ENCODE data around the gene LEP.

The LEP gene

DNA sequence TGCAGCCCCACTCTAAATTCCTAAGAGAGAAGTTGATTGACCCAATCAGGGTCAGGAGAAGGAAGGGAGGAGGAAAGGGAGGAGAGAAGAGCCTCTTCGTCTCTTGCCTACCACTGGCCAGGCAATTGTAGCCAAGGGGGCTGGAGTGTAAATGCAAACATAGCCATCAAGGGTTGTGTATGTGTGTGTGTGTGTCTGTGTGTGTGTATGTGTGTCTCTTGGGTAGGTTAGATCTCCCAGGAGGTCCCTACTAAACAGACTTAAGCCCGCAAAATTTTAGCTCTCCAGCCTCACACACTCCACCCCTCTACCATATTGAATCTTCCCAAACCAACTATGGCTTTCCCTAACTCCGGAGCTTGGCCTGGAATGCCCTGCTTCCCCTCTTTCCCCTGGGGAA is 3.8 kb downstream of the LEP start:
- no peak for DNase-seq (ENCODE audit: low read depth, low spot score)

DNA sequence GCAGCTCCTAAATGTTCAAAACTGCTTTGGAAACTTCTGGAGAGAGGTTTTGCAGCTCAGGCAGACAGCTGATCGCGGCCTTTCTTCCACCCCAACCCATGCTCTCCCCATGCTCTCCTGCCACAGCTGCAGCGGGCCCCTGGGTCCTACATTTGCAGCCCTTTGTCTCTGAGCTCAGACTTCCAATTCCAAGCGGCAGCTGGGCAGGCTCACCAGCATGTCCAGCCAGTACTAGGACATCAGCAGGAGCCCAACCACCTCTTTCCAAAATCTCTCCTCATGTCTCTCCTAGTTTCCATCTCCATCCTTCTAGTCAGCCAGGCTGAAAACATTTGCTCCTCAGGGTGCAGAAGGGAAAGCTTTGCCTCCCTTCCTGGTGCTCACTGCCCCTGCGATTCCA is 6.0 kb downstream of the LEP start:
- no peak for DNase-seq (ENCODE audit: low read depth, low spot score)

DNA sequence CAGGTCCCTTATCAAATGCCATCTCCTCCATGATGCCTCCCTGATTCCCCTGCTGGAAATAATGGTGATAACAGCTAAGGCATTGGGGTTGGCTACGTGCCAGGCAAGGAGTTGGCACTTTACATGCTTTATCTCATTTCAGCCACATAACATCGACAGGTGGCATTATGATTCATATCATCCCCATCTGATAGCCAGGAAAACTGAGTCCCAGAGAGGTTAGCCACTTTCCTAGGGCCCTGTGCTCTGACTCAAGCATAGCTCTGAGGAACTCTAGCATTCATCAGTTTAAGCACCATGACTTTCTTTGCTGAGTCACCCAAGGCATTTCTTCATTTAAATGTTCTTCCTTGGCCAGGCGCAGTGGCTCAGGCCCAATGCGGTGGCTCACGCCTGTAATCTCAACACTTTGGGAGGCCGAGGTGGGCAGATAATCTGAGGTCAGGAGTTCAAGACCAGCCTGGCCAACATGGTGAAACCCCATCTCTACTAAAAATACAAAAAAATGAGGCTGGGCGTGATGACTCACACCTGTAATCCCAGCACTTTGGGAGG is 6.6 kb downstream of the LEP start:
- no peak for DNase-seq (ENCODE audit: low read depth, low spot score)

DNA sequence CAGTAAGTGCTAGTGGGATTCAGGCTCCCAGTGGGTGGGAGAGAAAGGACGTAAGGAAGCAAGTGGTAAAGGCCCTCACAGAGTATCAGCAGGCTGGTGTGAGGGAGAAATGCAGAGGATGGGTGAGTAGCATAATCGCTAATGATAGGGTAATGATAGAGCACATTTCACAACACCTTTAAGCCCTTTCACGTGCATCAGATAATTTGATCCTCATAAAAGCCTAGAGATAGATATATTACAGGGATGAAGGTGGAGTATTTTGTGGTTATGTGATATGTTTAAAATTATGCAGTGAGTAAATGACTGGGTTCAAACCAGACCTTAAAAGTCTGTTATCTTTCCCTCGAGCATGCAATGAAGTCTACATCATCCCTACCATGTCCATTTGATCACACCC is 10.3 kb downstream of the LEP start:
- no peak for DNase-seq (ENCODE audit: low read depth, low spot score)

DNA sequence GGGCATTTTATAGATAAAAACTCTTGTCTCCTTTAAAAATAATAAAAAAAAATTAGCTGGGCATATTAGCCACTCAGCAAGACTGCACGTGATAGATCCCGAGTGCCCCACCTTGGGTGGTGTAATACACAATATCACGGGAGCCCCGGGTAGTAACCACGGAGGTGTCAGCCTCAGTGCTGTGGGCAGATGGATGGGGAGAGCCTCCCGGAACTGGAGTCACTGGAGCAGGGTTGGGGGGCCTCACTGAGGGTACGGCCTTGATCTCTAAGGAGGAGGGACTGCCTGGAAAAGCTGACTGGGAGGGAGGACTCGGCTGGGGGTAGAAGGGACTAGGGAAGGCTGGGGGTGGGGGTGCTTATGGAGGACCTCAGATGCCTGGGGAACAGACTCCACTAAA is 12.6 kb downstream of the LEP start:
- no peak for DNase-seq (ENCODE audit: low read depth, low spot score)

DNA sequence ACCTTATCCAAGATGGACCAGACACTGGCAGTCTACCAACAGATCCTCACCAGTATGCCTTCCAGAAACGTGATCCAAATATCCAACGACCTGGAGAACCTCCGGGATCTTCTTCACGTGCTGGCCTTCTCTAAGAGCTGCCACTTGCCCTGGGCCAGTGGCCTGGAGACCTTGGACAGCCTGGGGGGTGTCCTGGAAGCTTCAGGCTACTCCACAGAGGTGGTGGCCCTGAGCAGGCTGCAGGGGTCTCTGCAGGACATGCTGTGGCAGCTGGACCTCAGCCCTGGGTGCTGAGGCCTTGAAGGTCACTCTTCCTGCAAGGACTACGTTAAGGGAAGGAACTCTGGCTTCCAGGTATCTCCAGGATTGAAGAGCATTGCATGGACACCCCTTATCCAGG is 13.4 kb downstream of the LEP start:
- DNase-seq (ENCODE audit: low read depth, low spot score), result no peak

DNA sequence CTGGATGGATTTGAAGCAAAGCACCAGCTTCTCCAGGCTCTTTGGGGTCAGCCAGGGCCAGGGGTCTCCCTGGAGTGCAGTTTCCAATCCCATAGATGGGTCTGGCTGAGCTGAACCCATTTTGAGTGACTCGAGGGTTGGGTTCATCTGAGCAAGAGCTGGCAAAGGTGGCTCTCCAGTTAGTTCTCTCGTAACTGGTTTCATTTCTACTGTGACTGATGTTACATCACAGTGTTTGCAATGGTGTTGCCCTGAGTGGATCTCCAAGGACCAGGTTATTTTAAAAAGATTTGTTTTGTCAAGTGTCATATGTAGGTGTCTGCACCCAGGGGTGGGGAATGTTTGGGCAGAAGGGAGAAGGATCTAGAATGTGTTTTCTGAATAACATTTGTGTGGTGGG is 14.2 kb downstream of the LEP start:
- no peak for DNase-seq (ENCODE audit: low read depth, low spot score)

DNA sequence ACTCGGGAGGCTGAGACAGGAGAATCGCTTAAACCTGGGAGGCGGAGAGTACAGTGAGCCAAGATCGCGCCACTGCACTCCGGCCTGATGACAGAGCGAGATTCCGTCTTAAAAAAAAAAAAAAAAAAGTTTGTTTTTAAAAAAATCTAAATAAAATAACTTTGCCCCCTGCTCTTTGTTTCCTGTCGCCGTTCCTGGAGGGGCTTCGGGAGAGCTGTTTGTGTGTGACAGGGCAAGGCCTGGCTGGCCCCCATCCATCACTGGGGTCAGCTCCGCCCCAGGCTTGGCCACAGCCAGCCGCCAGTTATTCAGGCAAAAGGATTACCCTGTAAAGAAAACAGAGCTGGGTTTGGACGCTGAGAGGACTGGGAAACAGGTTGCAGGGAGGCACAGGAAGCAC is 16.4 kb downstream of the LEP start:
- no peak for DNase-seq (ENCODE audit: low read depth, low spot score)

DNA sequence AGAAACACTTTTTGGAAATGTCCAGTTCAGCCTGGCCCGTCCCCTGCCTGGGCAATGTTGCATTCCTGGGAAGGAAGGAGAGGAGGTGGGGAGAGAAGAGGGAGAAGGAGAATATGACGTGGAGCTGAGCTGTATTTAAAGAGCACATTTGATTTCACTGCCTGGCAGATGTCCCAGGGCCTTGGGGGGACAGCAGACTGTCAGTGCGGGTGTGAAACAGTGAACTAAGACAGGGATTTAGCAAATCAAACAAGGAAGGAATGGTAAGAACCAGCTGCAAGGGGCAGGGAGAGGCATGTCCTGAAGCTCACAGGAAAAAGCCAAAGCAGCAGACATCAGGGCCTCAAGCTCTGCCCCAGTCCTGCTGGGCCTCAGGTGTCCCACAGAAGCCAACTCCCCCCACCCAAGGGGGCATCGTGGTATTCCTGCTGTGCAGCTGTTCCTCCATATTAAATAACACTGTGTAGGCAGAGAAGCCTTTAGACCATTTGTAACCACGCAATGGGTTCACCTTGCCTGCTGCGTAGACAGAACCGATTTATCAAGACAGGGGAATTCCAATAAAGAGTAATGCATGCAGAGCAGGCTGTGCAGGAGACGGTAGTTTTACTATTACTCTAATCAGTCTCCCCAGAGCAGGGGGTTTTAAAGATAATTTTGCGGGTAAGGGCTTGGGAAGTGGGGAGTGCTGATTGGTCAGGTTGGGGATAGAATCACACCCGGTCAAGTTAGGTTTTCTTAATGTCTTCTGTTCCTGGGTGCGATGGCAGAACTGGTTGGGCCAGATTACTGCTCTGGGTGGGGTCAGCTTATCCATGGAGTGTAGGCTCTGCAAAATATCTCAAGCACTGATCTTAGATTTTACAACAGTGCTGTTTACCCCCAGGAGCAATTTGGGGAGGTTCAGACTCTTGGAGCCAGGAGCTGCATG is 18.3 kb downstream of the LEP start:
- DNase-seq (ENCODE audit: low read depth, low spot score), result no peak

DNA sequence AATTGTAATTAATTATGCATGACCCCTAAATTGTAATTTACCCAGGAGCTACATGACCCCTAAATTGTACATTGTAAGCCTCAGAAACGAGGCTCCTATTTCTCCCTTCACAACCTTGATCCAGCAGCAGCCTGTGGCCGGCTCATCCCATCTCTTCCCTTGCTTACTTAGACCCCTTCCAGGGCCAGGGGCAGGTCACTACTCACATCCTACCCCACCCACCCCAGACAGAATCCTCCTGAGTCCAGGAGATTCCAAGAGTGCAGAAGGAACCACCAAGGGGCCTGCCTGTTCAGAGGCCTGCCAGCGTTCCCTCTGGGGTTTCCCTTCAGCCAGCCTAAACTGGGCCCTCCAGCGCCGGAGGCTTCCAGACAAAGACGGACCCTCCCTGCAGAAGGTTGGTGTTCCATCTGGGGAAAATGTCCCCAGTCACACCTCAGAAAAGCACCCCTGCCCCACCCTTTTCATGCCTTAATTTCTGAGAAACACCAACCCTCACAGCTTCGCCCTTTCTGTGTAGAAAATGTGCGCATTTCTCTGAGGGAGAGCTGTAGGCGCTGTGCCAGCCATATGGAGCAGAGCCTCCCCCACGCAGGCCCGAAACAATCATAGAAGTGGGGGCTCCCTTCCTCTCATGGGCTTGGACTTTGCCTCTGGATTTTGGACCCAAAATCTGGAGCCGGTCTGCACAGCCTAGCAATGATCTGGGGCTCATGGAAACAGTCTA is 19.2 kb downstream of the LEP start:
- DNase-seq (ENCODE audit: low read depth, low spot score), result no peak

DNA sequence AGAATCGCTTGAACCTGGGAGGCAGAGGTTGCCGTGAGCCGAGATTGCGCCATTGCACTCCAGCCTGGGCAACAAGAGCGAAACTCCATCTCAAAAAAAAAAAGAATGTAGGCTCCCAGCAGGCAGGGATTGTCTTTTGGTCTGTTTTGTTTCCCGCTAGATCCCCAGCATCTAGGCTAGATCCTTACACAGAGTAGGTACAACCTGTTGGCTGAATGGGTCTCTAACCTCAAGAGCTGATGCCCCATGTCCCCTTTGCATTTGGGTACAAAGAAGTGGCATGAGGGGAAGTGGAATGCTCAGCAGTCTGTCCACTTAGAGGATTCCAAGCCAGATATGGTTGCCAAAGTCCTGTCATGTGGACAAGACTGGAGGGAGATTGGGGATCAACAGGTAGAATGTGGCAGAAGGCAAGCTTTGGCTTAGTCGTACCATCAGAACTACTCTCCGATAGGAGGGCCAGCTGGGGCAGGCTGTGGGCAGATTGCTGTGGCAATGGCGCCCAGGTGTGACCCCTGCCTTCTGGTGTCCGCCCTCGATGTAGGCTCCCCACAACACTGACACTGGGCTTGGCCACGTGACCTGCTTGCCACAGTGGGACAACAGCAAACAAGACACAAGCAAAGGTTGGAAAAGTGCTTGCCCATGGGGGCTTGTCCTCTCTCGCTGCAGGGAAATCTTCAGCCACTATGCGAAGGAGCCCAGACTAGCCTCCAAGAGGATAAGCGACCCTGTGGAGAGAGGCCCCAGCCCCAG is 21.4 kb downstream of the LEP start:
- DNase-seq (ENCODE audit: low read depth, low spot score), result no peak

DNA sequence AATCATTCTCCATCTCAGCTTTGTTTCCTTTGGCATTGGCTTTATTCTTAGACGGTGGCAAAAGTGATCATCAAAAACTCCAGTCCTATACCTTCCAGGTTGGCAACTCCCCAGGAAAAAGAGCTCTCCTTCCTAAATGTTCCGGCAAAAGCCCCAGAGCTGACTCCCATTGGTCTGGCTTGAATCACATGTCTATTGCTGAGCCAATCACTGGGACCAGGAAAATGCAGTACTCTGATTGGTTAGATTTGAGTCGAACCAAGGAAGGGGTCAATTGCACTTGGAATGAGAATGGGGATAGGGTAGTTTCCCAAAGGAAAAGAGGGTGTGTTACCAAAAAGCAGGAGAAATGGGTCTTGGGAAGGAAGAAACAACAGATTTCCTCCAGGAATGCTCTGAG is 22.3 kb downstream of the LEP start:
- DNase-seq (ENCODE audit: low read depth, low spot score), result peak; percentile 47

DNA sequence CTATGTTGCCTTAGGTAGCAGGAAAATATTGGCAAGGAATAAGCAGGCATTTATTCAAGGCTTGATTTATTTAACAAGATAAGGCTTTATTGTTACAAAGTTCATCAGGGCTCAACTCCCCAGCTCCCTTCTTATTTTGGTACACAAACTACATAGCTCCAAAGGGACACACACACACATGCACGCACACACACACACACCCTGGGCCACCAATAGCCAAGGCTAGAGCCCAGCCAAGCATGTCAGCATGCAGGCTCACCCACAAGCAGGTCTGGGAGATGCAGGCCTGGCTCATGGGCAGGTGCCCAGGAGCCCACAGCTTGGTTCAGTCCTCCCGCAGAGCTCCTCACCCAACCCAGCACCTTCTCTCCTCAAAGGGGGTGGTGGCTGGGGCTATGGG is 23.4 kb downstream of the LEP start:
- DNase-seq (ENCODE audit: low read depth, low spot score), result no peak

DNA sequence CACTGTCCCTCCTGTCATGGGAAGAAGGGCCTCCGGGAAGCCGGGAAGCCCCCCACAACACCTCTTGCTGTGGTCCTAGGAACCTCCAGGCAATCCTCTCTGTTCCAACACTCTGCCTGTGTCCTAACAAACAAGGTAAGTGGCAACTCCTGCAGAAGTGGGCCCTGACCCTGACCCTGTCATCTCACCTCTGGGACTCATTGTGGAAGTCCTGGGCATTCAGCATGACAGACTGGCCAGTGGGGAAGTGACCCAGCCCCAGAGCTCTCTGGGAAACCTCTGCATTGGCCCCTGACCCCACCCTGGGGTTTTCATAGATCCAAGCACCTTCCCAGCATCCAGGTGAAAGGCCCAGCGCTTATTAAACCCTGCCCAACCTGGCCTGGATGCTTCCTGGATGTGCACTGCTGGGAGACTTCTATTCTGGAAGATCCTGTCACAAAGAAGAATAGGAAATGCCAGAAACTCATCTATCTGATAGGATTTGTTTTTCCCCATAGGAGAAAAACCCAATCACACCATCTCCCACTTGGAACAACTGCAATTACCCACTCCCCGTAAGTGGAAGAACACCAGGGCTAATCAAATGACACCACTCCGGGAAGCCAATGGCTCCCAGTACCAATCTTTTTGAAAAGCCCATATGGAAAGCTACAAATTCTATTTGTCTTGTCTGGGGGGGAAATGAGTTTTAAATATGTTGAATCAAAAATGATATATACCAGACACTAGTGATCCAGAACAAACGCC is 24.3 kb downstream of the LEP start:
- DNase-seq (ENCODE audit: low read depth, low spot score), result no peak

DNA sequence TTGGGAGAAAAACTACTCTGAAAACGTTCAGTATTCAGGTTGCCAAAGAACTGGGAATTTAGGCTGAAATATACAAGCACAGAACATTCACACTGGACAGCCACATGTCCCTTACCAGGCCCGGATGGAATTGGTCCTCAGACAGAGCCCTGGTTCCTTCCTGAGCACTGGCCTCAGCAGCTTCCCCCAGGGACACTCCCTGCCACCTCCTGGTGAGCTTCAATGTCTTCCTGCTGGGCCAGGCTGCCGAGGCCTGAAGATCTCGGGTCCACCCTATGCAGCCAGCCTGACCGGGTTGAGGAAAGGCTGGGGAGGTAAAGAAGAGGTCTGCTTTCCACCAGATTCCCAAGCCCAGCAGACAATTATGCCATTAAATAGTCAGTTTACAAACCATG is 24.8 kb downstream of the LEP start:
- no peak for DNase-seq (ENCODE audit: low read depth, low spot score)

DNA sequence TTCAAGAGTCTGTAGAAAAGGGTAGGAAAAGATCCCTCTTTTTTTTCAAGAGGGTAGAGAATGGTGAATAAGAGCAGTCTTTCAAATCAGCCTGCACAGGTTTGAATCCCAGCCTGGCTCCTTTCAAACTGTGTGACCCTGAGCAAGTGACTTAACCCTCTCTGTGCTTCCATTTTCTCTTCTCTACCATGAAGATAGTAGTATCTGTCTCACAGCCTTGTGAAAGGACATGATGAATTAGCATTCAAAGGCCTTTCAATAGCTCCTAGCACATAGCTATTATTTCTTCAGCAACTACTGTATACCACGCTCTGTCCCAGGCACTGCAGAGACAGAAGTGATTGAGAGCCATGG is 25.4 kb downstream of the LEP start:
- no peak for DNase-seq (ENCODE audit: low read depth, low spot score)

DNA sequence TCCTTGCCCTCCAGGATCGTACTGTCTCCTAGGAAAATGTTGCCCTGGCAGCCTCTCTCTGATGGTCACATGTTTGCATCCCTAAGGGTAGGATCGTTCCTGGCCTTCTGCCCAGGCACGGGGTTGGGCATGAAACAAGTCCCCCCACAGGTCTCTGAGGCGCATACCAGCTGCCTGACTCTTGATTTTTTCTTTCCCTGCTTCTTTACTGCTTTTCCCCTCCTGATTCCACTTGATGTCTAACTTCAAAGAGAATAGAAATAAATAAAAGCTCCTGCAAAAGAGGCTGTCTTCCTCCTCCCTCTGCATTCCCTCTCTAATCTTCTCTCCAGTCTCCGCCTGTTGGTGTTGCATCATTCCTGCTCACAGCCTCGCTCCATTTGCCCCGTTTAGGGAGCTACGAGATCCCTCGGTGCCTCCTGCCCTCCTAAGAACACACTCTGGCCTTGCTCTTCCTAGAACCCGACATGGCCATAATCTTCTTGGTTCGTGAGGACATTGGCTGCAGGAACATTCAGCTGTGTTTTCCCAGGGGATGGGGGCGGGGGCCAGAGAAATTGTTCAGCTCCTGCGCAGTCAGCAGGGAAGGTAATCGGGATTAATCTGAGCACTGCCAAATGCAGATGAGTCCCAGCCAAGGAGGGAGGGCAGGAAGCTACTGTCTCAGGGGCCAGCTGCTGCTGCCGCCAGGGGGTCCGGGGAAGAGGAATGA is 26.0 kb downstream of the LEP start:
- DNase-seq (ENCODE audit: low read depth, low spot score), result peak; percentile 47

DNA sequence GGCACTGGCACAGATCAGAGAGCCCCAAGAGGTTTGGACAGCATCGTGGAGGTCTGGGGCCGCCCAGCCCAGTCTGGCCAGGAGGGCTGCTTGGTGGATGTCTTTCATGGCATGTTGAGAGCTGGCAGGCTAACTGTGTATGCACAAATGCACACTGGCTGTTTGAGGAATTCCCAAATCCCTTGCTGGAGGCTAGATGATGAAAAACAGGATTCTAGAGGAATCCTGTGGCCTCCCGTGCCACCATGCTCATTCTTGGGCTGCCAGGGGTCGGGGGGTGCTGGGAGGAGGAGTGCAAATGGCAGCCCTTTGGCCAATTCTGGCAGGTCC is 26.5 kb downstream of the LEP start:
- DNase-seq (ENCODE audit: low read depth, low spot score), result no peak

DNA sequence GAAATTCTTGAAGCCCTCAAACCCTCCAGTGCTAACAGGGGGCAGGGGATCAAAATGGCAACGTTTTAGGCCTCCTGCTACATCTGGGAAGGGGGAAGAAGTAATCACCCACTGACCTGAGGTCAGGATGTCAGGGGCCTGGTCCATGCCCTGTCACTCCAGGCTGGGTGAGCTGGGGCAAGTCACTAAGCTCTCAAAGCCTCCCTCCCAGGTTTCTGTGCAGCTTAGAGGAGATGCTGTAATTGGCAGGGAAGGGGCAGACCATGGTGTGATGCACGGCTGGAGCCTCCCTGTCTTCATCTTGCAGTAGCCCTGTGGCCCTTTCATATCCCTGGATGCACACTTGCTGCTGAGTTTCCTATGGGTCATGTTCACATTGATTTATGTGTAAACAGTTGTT is 27.2 kb downstream of the LEP start:
- DNase-seq (ENCODE audit: low read depth, low spot score), result no peak

DNA sequence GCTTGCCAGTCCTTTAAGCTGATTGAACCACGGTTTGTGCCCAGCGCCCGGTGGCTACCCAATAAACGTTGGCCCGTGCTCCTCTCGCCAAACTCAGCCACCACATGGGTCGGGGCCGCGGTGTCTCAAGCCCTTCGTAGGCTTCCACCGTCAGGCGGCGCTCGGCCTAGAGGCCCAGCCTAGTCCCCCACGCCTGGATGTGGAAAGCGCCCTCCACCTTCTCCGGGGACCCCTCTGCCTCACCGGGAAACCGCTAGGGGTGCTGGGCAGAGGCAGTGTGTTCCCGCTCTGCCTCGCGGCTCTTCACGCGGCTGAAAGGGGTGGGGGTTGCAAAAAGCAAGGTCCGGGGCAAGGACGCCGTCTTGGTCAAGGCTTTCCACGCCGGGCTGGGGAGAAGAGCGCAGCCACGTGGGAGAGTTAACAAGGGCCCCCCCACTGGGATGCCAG is 29.8 kb downstream of the LEP start:
- DNase-seq (ENCODE audit: low read depth, low spot score), result no peak

DNA sequence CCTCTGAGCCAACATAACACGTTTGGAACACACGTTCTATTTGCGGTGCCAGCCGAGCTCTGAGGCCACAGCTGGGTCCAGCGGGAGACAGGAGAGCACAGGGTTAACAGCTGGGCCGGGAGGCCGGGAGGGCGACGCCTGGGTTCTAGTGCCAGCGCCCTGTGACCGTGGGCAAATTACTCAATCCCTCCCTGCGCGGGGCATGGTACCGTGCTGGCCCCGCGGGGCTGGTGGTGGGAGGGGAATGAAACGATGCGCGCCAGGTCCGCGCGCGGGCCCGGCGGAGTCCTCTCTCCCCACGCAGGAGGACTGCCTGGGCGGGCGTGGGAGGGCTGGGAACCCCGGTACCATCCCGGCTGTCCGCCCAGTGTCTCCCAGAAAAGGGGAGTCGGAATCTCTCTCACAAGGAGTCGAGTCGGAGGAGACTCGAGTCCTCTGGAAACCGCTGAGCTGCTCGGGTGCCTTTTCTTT is 30.4 kb downstream of the LEP start:
- DNase-seq (ENCODE audit: low read depth, low spot score), result no peak

All from iPS DF 19.7 (cell line).